HG03135 (cell line): ENCODE measurements around the gene PCDHB8.
"Not testable (repeated sequence)": the region's sequence is repeated elsewhere in the genome, so short reads cannot be mapped to it uniquely, and the experiment has no call there.

ENCODE experiments used
- ATAC-seq: cut with Tn5 transposase; IDR thresholded peaks from one replicate; pipeline ENCODE4 v1.9.1; 2021; ENCODE audit warnings: mild to moderate bottlenecking, moderate library complexity; ENCODE audit not compliant: unreplicated experiment

The PCDHB8 gene

GRCh38 chr5:141225421-141225820 is 47.8 kb downstream of the PCDHB8 start:
- not testable (repeated sequence) for ATAC-seq
